Caco-2 (cell line): ENCODE measurements around the gene UBE2V1. TPM values are rescaled to one million over a fixed set of nuclear protein-coding genes. Genes with fewer than 3 reads are reported as not detected.

Source experiments
- BruUV-seq: library from RNA; stranded (reverse); fragments of 400-500 nt; replicated peaks from 2 replicates; lab custom pipeline; 2021; lab: Mats Ljungman, UMichigan
- CTCF ChIA-PET: fragments of 300-600 bp; sonication (Branson Sonifier 250); formaldehyde crosslinking; loops from one replicate; lab custom pipeline; 2022; ENCODE audit warnings: antibody characterized with exemption; lab: Charles Lee
- POLR2A ChIA-PET: fragments of 300-600 bp; sonication (Branson Sonifier 250); formaldehyde crosslinking; loops from one replicate; lab custom pipeline; 2022; ENCODE audit warnings: antibody characterized with exemption; lab: Charles Lee
- DNase-seq, 2 experiments: peaks; one replicate each; pipeline versions ENCODE4 v3.0.0 to v3.0.0-alpha.2; 2020 to 2022
- H3K27me3 ChIP-seq: replicated peaks from 2 replicates; pipeline ENCODE4 v1.6.0; 2011; ENCODE audit warnings: low read length; ENCODE audit not compliant: control insufficient read depth, insufficient read depth
- H3K36me3 ChIP-seq: 2 replicates; pipeline ENCODE4 v1.5.1; 2011; ENCODE audit warnings: low read length; ENCODE audit not compliant: control insufficient read depth, insufficient read depth
- H3K4me1 ChIP-seq: fragments of 250-450 bp; sonication (Bioruptor Pico); 2 replicates; pipeline ENCODE4 v1.5.1; 2020; ENCODE audit warnings: mild to moderate bottlenecking
- H3K4me3 ChIP-seq: 2 replicates; pipeline ENCODE4 v1.5.1; 2011; ENCODE audit warnings: low read depth, mild to moderate bottlenecking, control low read depth, low read length
- H3K9me3 ChIP-seq: fragments of 250-450 bp; sonication (Bioruptor Pico); 2 replicates; pipeline ENCODE4 v1.5.1; 2020; ENCODE audit warnings: mild to moderate bottlenecking, moderate library complexity
- H3K27ac Mint-ChIP-seq: one replicate; pipeline ENCODE4 v1.8.0; 2022; ENCODE audit warnings: mixed read lengths; ENCODE audit not compliant: unreplicated experiment
- H3K27me3 Mint-ChIP-seq: one replicate; pipeline ENCODE4 v1.8.0; 2022; ENCODE audit warnings: mixed read lengths; ENCODE audit not compliant: insufficient read depth, unreplicated experiment
- H3K36me3 Mint-ChIP-seq: one replicate; pipeline ENCODE4 v1.8.0; 2022; ENCODE audit warnings: mild to moderate bottlenecking, mixed read lengths; ENCODE audit not compliant: insufficient read depth, unreplicated experiment
- H3K4me1 Mint-ChIP-seq: one replicate; pipeline ENCODE4 v1.8.0; 2022; ENCODE audit warnings: low read depth, mixed read lengths; ENCODE audit not compliant: unreplicated experiment
- H3K4me3 Mint-ChIP-seq: one replicate; pipeline ENCODE4 v1.8.0; 2022; ENCODE audit warnings: mild to moderate bottlenecking, moderate library complexity, mixed read lengths; ENCODE audit not compliant: unreplicated experiment
- H3K9me3 Mint-ChIP-seq: one replicate; pipeline ENCODE4 v1.8.0; 2022; ENCODE audit warnings: mixed read lengths; ENCODE audit not compliant: unreplicated experiment
- CTCF ChIP-seq, 2 experiments: fragments of 200-600 bp in 1 of 2; IDR thresholded peaks; 1 replicate in 1 of 2; 2 replicates in 1 of 2; pipeline versions ENCODE4 v1.5.1 to v1.8.0; 2011 to 2022; ENCODE audit warnings: antibody characterized with exemption in 1 of 2, control low read depth in 1 of 2, inconsistent platforms in 1 of 2, low read depth in 1 of 2, low read length in 1 of 2, mild to moderate bottlenecking in 1 of 2, moderate library complexity in 1 of 2; ENCODE audit not compliant: insufficient read depth in 1 of 2, severe bottlenecking in 1 of 2, unreplicated experiment in 1 of 2
- intact Hi-C: fragments of 100-400 bp; cut with micrococcal nuclease; formaldehyde crosslinking; loops from one replicate; pipeline ENCODE4 v1.10.0; 2022; ENCODE audit not compliant: unreplicated experiment
- total RNA-seq: library from RNA; stranded (reverse); gene quantifications from 2 replicates; pipeline ENCODE4 v1.2.3, GENCODE V29; 2022

UBE2V1 gene
- total RNA-seq, 1 experiment from 2014 or later, result 485 TPM

- peak overlapping the region; percentile 27 for H3K27ac Mint-ChIP-seq
Measured at GRCh38 chr20:50120935-50121693, 8.2 kb upstream of the UBE2V1 start.

GRCh38 chr20:50118203-50118602 is 5.3 kb upstream of the UBE2V1 start:
- Histone ChIP-seq H3K9me3 (no peaks in the 10 kb centered on the region), H3K27me3 (no peaks in the 10 kb centered on the region), H3K36me3 (0 out of 2 replicates have a peak, but pooled peaks cover 1% of the 10 kb centered on the region), H3K4me1 (peaks cover 27% of the 10 kb centered on the region), H3K4me3 (no peak overlapping the region)
- Mint-ChIP-seq H3K9me3 (peaks cover 3% of the 10 kb centered on the region), H3K36me3 (peaks cover 34% of the 10 kb centered on the region), H3K27me3 (no peaks in the 10 kb centered on the region), H3K27ac (no peak overlapping the region), H3K4me1 (peaks cover 37% of the 10 kb centered on the region), H3K4me3 (no peak overlapping the region)
- TF ChIP-seq CTCF (IDR thresholded peaks at IDR 0.05; ENCODE audit: insufficient read depth in 1 of 2, low read depth in 1 of 2, low read length in 1 of 2, severe bottlenecking in 1 of 2, unreplicated experiment in 1 of 2), result no peak
- DNase-seq, result no peak
- ChIA-PET CTCF (interaction anchor here (1.5 to 4.8 kb wide), 3 partner anchors 35 to 51 kb away, joined by 4 to 91 read pairs (median 82); partner anchors contain the start of gene PEDS1), POLR2A (no interaction called here)
- BruUV-seq, result no TSS peak
- intact Hi-C loops, result no loop called here

More at GRCh38 chr20:50120935-50121693, 8.2 kb upstream of the UBE2V1 start:
- H3K9me3 ChIP-seq, result no peaks in the 10 kb centered on the region
- Mint-ChIP-seq H3K4me1 (peaks cover 18% of the 10 kb centered on the region), H3K4me3 (no peak overlapping the region), H3K27me3 (no peaks in the 10 kb centered on the region), H3K9me3 (peaks cover 10% of the 10 kb centered on the region), H3K36me3 (peaks cover 56% of the 10 kb centered on the region)
- peak; percentile 86 to 88 for DNase-seq
- peaks cover 15% of the 10 kb centered on the region for H3K4me1 ChIP-seq
- CTCF ChIA-PET, result interaction anchor here (0.6 to 4.9 kb wide), 30 partner anchors 10 to 918 kb away, joined by 3 to 91 read pairs (median 4); partner anchors contain the start of genes PEDS1 and PTPN1
- POLR2A ChIA-PET, result interaction anchor here (0.9 to 2.2 kb wide), 8 partner anchors 13 to 51 kb away, joined by 3 to 17 read pairs (median 6); partner anchors contain the start of gene PEDS1
- intact Hi-C loops, result loop anchor here (1.0 to 5.0 kb wide), 3 partner anchors 31 to 341 kb away; no protein-coding TSS in a partner anchor
- peaks cover 6% of the 10 kb centered on the region for H3K36me3 ChIP-seq
- no TSS peak for BruUV-seq
- peak; percentile 98 to 99 for TF ChIP-seq CTCF (IDR thresholded peaks at IDR 0.05; ENCODE audit: insufficient read depth in 1 of 2, low read depth in 1 of 2, low read length in 1 of 2, severe bottlenecking in 1 of 2, unreplicated experiment in 1 of 2)
- no peaks in the 10 kb centered on the region for H3K27me3 ChIP-seq
- H3K4me3 ChIP-seq, result no peak overlapping the region

GRCh38 chr20:50116368-50116999 is 3.5 kb upstream of the UBE2V1 start:
- Histone ChIP-seq H3K4me3 (peak overlapping the region; percentile 29), H3K36me3 (no peaks in the 10 kb centered on the region), H3K9me3 (no peaks in the 10 kb centered on the region), H3K27me3 (no peaks in the 10 kb centered on the region), H3K4me1 (peaks cover 29% of the 10 kb centered on the region)
- no peak for TF ChIP-seq CTCF (IDR thresholded peaks at IDR 0.05; ENCODE audit: insufficient read depth in 1 of 2, low read depth in 1 of 2, low read length in 1 of 2, severe bottlenecking in 1 of 2, unreplicated experiment in 1 of 2)
- intact Hi-C loops, result no loop called here
- TSS peak; percentile 28 for BruUV-seq
- H3K36me3 Mint-ChIP-seq, result peaks cover 34% of the 10 kb centered on the region
- DNase-seq, result peak in 1 of 2 experiments; percentile 36
- peak overlapping the region; percentile 85 for H3K27ac Mint-ChIP-seq
- H3K9me3 Mint-ChIP-seq, result no peaks in the 10 kb centered on the region
- ChIA-PET POLR2A (interaction anchor here (0.5 to 2.8 kb wide), 16 partner anchors 11 to 394 kb away, joined by 3 to 57 read pairs (median 6); partner anchors contain the start of genes CEBPB, PEDS1 and PTPN1), CTCF (interaction anchor here (0.5 to 2.5 kb wide), 23 partner anchors 10 to 388 kb away, joined by 3 to 44 read pairs (median 6); partner anchors contain the start of genes PEDS1 and SPATA2)
- H3K4me1 Mint-ChIP-seq, result peaks cover 44% of the 10 kb centered on the region
- H3K4me3 Mint-ChIP-seq, result peak overlapping the region; percentile 96
- no peaks in the 10 kb centered on the region for H3K27me3 Mint-ChIP-seq
